HUES6 (cell line): ENCODE data around the gene ALG10B.

ENCODE experiments used
- H3K27ac ChIP-seq: 2 replicates; pipeline ENCODE4 v1.7.0; 2013; ENCODE audit warnings: low read depth, mild to moderate bottlenecking, low read length, inconsistent platforms
- H3K27me3 ChIP-seq: 2 replicates; pipeline ENCODE4 v1.6.1; 2013; ENCODE audit warnings: low read length; ENCODE audit not compliant: control insufficient read depth, insufficient read depth
- H3K36me3 ChIP-seq: 2 replicates; pipeline ENCODE4 v1.6.1; 2013; ENCODE audit warnings: low read length; ENCODE audit not compliant: control insufficient read depth, insufficient read depth
- H3K4me1 ChIP-seq: 2 replicates; pipeline ENCODE4 v1.6.1; 2013; ENCODE audit warnings: low read length; ENCODE audit not compliant: control insufficient read depth, insufficient read depth
- H3K4me3 ChIP-seq: 2 replicates; pipeline ENCODE4 v1.5.1; 2013; ENCODE audit warnings: low read depth, low read length
- H3K9ac ChIP-seq: one replicate; pipeline ENCODE4 v1.6.1; 2013; ENCODE audit warnings: mild to moderate bottlenecking, low read length
- H3K9me3 ChIP-seq: 2 replicates; pipeline ENCODE4 v1.6.1; 2013; ENCODE audit warnings: low read depth, low read length; ENCODE audit not compliant: control insufficient read depth, insufficient read depth

ALG10B gene

GRCh38 chr12:38374751-38375150, 58.2 kb downstream of the ALG10B start:
- Histone ChIP-seq H3K27ac (no peak overlapping the region), H3K9ac (no peak overlapping the region), H3K4me1 (no peaks in the 10 kb centered on the region), H3K9me3 (peaks cover 2% of the 10 kb centered on the region; the same call in 1 of the 2 replicates), H3K36me3 (no peaks in the 10 kb centered on the region), H3K4me3 (no peak overlapping the region), H3K27me3 (no peaks in the 10 kb centered on the region)
